NOMO-1 treated with DMSO at 0.1 percent for 48 hours (cell line): ENCODE data around the gene KCNIP1.
A peak's percentile ranks its signal among the peaks of the same experiment; 100 is the strongest.

Experiments used
- DNase-seq: peaks from one replicate; lab custom pipeline; 2025; ENCODE audit not compliant: unreplicated experiment; lab: John Stamatoyannopoulos, UW

Gene KCNIP1

DNA sequence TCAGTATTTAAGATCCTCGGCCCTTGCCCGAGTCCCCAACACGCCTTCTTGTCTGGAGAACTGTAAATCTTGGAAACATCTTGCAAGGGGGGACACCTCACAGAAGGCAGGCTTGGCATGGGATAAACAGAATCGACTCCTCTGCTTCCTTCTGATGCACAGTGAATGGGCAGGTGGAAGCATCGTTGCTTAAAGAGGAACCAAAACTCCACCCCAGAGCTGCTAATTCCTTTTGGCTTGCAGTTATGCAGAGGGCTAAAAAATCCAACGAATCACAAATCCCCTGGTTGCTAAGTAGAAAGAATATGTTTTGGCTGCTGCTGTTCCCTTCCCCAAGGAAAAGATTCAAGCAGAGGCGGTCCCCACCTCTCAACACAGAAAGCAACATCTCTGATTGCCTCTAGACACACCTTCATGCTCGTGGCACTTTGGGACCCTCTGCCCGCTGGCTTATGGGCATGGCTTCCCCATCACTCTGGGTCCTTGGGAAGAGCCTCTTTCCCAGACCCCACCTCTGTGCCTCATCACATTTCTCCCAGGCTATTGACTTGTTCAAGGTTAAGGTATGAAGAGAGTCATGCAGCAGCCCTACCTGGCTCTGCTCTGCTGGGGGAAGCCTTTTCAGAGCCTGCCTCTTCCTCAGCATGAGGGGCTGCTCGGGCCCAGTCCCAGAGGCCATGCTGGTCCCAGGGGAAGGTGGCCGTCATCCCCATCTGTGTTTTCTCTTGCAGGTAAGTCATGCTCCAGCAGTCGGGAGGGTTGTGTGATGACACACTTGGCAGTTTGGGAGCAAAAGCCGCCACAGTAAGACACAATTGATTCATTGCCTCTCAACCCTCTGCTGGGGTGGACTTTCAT is 137.1 kb downstream of the KCNIP1 start:
- DNase-seq: peak; percentile 56

DNA sequence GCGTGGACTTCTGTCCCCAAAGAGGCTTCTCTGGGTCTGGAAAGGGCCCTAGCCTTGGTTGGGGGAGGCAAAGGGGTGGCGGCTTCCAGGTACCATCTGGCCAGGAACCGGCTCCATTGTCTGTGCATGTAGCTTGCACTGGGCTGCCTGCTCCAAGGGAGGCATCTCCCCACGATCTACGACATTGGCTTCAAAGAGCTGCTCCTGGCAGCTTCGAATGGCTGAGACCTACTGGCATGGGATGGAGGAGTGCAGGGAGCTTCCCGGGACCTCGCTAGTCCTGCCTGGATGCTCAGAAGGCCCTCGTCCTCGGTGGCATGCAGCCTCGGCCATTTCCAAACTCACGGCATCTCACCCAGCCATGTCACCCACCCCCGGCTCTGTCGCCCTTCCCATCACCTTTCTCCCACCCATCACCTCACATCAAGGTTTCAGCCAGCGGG is 137.8 kb downstream of the KCNIP1 start:
- DNase-seq: no peak

DNA sequence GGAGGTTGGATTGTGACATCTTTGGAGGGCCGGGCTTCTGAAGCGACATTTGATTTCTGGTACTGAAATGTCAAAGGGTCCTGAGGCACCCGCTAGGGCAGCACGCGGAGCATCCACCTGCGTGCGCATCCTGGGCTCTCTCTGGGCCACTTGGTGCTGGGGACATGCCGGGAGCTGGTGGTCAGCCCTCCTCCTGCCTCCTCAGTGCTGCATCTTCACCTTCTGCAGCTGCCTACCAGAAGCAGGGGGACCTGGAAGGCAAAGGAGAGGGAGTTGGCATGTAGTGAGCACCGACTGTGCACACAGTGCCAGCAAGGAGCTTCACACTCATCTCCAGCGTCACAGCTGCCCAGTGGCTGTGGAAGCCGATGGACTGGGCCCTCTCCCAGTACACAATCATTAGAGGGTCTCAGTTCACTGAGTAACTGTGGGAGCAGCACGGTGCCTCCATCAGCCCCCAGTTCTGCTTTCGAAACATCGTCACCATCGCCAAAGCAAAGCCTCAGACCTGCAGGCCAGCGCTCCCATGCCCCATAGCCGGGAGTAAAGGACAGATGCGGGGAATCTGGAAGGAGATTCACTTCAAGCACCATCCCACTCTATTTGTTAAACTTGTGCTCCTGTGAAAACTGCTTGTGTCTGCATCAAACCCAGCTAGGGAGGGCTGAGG is 138.4 kb downstream of the KCNIP1 start:
- no peak for DNase-seq

DNA sequence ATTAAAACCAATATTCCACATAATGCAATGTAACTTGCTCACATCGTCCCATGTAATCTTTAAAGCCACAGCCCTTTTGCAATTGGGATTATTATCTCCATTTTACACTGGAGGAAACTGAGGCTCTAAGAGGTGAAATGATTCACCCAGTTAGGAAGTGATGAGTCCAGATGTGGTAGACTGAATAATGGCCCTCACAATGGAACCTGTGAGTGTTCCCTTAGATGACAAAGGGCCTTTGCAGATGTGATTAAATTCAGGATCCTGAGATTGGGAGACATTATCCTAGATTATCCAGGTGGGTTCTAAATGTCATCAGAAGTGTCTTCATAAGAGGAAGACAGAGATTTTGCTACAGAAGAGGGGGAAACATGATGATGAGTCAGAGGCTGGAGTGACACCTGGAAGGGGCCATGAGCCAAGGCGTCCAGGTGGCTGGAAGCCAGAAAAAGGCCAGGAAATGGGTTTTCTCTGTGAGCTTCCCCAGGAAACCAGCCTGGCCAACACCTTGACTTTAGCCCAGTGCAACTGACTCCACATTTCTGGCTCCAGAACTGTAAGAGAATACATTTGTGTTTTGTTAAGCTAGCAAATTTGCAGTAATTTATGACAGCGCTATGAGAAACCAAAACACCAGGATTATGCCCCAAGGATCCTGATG is 139.1 kb downstream of the KCNIP1 start:
- DNase-seq: no peak

DNA sequence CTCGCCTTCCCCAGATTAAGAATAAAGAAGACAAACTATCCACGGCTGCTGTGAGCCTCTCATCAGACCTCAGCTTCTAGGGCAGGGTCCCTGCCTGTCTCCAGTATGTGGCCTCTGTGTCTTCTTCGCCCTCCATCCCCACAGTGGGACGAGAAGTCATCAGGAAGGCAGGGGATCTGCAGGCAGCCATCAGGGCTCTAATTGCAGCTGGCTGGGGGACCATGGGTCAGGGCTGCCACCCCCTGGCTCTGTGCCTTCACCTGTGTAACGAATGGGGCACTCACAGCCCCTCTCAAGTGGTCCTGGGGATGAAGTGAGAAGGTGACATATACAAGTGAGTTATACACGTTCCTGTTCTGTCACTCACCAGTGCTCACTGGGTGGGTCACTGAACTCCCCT is 139.8 kb downstream of the KCNIP1 start:
- DNase-seq: no peak

DNA sequence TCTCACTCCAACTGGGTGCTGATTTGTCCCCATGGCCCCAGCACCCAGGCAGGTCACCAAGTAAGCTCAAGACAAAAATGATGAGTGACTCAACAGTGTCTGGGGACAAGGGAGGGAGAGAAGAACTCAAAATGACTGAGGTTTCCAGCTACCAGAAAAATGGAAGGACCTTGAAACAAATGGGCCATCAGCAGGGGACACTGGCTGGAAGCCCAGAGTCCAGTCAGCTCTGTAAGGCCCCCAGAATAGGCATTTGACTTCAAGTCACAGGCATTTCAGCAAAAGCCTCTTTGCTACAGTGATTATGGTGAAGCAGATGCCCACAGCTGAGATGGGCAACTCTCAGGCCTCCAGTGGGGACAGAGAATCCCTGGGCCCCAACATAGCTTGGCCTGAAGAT is 140.7 kb downstream of the KCNIP1 start:
- DNase-seq: no peak

DNA sequence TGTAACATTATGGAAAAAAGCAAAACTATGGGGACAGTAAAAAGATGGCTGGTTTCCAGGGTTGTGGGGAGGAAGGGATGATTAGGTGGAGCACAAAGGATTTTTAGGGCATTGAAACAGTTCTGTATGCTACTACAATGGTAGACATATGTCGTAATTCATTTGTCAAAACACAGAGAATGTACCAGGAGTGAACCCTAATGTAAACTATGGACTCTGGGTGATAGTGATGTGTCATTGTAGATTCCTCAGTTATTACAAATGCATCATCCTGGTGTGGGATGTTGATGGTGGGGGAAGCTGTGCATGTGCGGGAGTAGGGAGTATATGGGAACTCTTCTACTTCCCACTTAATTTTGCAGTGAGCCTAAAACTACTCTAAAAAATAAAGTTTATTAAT is 144.7 kb downstream of the KCNIP1 start:
- DNase-seq: no peak

DNA sequence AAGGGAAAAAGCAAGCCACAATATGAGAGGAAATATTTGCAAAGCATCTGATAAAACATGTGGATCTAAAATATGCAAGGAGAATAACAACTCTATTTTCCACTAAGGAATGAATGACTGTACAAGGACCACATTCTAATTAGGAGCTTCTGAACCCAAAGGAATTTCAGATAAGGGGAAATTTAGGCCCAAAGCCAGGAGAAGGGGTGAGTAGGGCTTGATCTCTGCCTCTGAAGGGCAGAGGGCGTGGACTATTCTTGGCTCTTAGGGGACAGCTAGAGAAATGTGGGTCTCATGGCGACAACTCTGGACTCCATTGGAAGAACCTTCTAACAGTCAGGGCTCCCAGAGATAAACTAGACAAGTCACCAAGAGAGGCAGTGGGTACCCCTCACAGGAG is 147.0 kb downstream of the KCNIP1 start:
- no peak for DNase-seq

DNA sequence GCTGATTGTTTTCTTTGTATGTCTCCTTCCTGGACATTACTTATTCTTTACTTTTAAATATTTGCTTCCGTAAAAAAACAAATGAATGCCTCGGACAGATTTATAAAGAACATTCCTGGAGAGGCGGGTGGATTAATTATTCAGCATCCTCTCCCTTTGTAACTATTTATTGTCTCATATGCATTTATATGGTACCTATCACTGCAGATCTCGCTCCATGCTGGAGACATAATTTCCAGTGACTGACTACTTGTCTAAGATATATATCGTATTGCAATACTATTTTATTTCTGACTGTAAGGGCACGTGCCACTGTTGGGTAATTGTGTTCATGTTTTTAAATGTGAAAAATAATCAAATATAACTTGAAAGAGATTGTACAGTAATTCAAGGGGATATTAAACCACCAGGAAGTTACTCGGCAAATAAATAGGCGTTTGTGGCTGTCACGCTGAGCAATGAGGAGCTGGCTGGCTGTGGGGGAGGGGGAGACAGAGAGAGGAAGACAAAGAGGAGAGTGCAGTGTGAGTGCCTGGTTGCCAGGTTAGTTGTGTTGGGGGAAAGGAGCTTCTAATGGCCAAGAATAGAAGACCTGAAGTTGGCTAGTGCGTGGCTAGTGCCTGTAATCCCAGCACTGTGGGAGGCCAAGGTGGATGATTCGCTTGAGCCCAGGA is 147.9 kb downstream of the KCNIP1 start:
- no peak for DNase-seq

DNA sequence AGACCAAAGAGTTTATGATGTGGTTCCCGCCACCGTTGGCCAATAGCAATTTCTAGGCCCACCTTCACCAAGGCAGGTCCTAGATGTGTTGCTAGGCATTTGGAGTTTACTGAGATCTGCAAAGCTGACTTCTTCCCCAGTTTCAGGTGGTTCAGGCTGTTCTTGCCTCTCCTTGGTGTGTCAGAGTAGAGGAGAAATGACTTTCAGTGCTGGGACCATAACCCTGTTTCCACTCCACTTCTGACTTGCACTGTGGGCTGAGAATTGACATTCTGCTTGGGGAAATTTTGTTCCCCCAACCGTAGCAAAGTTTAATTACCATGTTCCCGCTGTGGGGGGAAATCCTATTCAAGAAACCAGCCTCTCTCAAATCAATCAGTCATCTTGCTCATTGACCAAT is 151.7 kb downstream of the KCNIP1 start:
- DNase-seq: no peak

DNA sequence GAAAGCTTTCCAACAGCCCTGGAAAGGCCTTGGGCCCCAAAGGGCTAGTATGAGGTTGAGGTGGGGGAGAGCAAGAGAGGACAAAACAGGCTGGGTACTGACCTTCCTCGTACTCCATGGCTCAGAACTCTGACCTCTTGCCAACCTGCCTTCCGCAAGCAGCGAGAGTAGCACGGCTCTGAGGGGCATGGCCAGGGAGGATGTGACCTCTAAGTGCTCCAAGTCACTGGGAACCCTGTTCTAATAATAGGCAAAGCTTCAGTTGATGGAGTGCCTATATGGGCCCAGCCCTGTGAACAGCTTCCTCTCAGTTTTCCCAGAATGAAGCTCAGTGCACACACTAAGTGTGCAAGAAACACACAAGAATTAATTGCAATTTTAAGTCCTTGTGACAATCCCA is 152.1 kb downstream of the KCNIP1 start:
- no peak for DNase-seq

DNA sequence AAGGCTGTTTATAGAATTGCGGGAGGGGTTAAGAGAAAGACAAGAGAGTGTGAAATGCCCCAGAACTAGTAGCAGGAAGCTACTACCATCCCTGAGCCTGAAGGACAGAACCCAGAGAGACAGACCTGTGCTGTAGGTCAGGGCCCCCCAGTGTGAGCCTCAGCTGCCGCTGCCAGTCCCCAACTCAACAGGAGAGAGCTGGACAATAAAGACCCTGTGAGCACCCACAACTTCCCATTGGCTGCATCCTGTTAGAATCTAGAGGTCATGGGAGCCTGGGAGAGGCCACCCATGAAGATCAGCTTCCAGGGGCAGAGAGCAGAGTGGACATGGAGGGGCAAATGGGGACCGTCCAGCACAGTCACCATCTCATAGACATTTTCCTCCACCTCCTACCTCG is 152.5 kb downstream of the KCNIP1 start:
- no peak for DNase-seq

DNA sequence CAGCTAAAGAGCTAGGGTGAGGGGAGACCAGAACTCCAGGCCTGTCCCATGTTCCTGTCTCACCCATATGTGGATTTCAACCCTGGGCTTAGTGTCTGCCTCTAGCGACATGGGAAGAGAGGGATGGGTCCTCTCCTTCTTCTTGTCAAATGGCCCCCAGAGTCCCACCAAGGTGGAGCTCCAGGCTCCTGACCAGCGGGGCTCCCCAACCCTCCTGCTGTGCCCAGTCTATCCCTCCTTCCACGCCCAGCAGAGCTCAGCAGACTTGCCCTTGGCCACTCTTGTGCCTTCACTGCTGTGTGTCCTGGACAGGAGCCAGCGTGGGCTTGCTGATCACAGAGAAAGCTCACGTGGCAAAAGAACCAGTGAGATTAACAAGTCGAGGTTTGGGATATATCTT is 156.7 kb downstream of the KCNIP1 start:
- no peak for DNase-seq

DNA sequence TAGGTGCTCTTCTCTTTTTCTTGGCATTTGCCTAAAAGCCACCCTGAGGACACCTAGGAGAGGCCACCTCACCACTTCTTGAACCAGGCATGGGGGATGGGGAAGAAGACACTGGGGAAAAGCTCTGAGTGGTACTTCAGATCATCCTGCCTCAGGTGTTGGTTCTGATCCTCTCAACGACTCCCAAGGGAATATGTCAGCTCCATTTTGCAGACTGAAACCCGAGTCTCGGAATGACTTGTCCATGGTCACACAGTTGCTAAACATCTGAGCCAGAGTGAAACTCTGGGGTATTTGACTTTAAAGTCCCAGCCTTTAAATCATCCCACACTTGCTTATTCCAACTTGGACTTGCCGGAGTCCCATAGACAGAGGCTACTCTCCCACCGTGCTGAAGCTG is 159.1 kb downstream of the KCNIP1 start:
- DNase-seq: no peak

DNA sequence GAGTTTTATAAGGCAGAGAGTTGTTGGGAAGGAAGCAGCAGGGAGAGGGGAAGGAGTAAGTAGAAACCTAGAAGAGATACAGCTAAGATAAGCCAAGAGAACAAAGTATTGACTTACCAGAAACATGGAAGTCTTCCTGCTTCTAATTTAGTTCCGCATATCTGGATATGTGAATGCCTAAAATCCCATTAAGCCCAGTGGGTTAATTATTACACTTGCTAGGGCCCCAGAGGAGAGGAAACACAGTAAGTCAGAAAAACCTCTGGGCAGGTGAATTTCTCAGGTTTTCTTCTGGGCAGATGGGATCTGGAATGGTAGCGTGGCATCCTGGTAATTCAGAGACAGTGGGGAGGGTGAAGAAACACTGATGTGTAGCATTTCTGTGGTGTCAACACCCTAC is 175.0 kb downstream of the KCNIP1 start:
- DNase-seq: no peak

DNA sequence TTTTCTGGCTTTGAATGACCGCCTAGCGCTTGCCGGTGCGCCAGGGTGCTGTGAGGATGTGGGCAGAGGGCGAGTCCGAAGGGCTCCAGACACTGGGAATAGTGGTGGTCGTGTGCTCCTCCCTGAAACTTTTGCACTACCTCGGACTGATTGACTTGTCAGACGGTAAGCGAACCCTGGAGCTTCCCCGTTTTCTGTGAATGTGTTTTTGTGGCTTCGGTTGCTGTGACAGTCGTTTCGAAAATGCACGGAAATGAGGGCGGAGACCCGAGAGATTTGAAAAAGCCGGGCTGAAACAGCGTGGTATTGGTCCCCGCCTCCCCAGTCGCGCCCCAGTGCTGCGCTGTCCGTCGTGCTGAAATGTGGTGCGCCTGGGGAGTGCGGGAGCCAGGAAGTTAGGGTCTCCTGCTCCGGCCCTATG is 177.2 kb downstream of the KCNIP1 start:
- DNase-seq: peak; percentile 90

DNA sequence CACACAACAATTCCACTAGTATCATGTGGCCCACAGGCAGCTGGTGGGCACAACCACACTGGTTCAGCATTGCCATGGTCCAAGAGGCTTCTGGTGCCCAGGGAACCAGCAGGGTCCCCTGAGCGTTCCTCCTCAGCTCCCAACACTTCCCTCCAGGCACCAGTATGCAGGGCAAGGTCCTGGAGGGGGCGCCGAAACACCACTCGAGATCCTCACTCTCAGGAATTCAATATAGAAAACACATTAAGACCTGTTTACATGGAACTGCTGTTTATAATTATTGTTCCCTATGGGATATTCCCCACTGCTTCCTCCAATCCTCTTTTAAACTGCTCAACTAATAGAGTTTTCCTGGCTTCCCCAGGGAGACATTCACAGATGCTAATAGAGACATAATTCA is 187.8 kb downstream of the KCNIP1 start:
- DNase-seq: no peak

DNA sequence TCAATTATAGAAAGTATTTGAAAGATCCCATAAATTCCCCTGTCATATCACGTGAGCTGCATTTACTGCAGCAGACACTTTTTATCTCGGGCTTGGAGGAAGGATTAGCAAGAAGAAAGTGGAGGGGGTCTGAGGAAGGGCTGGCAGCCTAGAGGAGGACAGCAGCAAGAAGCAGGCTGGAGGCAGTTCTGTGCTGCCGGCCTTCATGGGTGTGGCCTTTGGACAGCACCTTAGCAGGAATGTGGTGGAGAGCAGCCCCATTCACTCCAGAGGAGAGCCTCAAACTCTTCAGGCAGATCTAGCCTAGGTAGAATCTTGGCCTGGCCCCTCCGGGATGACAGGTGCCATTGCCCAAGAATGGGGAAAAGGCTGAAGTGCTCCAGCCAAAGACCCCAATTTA is 189.9 kb downstream of the KCNIP1 start:
- no peak for DNase-seq

DNA sequence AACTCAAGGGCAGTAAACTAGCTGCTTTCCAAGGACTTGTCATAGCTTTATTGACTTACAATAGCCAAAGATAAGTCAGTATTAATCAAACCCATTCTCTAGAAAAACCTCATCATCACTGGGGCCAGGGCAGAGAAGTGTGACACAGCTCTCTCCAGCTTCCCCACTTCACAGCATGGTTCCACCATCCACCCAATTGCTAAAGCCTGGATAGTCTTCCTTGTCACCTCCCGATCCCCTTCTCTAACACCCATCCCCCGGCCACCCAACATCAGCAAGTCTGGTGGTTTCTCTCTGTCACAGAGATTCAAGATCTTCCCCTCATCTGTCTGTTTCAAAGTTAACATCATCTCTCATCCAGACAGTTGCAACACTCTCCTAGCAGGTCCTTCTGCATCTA is 191.1 kb downstream of the KCNIP1 start:
- no peak for DNase-seq

DNA sequence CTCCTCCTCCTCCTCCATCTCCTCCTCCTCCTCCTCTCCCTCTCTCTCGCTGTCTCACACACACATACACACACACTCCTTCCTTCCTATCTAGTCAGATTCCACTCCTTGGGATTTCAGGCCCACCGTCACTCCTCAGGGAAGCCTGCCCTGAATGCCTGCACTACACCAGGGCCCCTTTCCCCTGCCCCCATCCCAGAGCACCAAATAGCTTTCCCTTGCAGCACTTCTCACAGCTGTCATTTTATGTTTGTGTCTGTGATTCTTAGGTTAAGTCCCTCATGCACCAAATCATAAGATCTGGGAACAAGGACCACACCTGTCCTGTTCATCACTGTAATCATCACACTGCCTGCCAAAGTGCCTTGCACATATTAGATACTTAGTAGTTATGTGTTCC is 193.2 kb downstream of the KCNIP1 start:
- no peak for DNase-seq

DNA sequence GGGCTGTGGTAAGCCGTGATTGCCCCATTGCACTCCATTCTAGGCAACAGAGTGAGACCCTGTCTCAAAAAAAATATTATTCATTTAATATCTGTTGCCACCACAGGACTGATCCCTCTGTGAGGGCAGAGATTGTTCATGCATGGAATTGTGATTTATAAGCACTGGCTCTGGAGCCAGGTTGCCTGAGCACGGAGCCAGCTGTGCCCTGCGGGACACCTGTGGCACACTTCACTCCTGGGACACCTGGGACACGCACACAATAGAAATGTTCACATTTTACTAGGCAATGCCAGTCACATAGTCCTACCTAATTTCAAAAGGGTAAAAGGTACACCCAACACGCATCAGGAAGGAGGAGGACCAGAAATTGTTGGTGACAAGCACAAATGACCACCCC is 196.7 kb downstream of the KCNIP1 start:
- DNase-seq: no peak

DNA sequence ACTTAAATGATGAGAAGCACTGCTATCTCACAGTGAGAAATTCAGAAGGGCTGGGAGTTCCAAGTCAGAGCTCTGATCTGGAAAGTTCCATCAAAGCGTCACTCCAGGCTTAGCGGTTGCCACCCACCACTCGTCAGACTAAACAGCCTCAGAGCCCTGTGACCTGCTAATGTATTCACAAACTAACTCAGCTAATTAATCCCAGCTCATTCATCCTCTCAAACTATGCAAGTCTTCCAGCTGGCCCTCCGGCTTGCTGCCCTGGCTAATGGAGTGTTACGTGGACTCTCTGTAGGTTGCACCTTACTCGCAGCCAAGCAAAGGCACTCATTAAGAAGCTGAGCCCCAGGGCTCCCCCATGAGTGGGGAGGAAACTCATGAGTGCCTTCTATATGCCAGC is 197.5 kb downstream of the KCNIP1 start:
- no peak for DNase-seq
